GM03348 (cell line): ENCODE data around the gene NELFCD.

Source experiments
- DNase-seq: peaks from one replicate; pipeline ENCODE4 v3.0.0; 2012; ENCODE audit warnings: low spot score

The NELFCD gene

GRCh38 chr20:58994390-58995159 is 13.5 kb downstream of the NELFCD start:
- no peak for DNase-seq

- no peak for DNase-seq
These were observed 14.6 kb downstream of the NELFCD start for GRCh38 chr20:58995461-58996225.

DNA sequence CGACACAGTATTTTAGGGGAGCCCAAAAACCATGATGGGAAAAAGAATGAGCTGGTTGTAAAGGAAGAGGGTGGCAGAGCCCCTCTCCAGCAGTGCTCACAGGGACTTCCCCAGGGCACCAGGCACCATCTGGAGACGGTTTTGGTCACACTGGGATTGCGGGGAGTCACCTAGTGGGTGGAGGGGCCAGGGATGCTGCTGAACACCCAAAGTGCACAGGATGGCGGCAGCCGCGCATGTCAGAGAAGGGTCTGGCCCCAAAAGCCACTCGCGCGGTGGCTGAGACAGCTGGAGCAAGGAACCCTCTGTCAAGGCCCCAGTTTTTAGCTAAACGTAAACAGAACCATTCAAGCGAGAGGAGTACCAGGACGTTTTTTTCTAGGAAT is 15.2 kb downstream of the NELFCD start:
- no peak for DNase-seq

DNA sequence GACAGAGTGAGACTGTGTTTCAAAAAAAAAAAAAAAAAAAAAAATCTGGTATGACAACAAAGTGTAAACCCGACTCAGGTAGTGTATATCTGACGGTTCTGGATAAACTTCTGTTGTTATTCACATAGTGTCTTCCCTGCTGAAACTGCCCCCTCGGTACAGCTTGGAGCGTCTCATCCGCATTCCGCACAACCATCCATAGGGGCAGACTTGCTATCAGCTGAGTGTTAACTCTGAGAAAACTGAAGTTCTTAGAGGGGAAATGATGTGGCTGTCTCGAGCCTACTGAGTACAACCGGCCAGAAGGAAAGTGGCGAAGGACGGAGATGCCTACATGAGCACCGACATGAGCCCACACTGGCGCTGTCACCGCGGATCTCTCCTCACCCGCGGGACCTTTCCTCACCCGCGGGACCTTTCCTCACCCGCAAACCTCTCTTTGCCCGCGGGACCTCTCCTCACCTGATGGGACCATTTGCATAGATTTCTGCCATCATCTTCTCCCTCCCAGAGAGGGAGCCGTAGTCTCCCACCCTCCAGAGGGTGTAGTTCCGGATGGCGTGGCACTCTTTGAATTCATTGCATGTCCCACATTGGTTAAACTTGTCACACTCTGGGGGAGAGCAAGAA is 16.2 kb downstream of the NELFCD start:
- no peak for DNase-seq

DNA sequence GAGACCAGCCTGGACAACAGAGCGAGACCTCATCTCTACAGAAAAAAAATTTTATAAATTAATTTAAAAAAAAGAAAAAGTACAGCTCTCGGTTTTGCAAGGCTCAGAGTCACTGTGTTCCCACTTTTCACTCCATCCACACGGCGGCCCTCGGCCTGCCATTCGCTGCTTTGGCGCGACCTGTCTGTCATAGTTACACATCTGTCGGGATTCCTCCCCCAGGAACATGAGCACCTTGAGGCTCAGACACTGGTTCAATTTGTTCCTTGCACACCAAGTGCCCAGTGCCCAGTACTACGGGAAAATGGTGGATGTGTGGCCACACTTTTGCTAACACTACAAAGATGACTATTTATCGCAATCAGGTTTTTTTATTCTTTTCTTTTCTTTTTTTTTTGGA is 17.6 kb downstream of the NELFCD start:
- no peak for DNase-seq

GRCh38 chr20:59000326-59000725 is 19.3 kb downstream of the NELFCD start:
- DNase-seq = no peak

GRCh38 chr20:59001068-59001448 is 20.0 kb downstream of the NELFCD start:
- no peak for DNase-seq

- DNase-seq = no peak
These were observed 20.6 kb downstream of the NELFCD start for GRCh38 chr20:59001449-59002171.

DNA sequence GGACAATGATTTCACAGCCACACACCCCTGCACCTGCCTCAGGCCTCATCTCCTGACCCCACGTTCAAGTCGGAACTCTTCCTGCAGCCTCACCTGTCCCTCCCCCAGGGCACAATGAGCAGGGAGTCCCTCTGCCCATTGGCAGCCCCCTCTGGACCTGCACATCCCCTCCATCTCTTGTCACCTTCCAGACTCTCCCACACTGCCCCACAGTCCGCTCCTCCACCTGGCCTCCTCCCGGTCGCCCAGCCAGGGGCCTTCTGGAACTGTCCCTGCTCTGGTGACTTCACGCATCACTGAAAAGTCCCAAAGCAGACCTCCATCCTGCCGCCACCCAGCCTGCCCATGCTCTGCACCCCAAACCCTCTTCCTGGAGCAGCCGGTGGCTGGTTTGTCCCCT is 21.3 kb downstream of the NELFCD start:
- DNase-seq = no peak

GRCh38 chr20:59002874-59003399 is 21.9 kb downstream of the NELFCD start:
- no peak for DNase-seq

- DNase-seq = no peak
These were observed 22.9 kb downstream of the NELFCD start for GRCh38 chr20:59003836-59004492.

- DNase-seq = no peak
These were observed 23.4 kb downstream of the NELFCD start for GRCh38 chr20:59004493-59004762.

DNA sequence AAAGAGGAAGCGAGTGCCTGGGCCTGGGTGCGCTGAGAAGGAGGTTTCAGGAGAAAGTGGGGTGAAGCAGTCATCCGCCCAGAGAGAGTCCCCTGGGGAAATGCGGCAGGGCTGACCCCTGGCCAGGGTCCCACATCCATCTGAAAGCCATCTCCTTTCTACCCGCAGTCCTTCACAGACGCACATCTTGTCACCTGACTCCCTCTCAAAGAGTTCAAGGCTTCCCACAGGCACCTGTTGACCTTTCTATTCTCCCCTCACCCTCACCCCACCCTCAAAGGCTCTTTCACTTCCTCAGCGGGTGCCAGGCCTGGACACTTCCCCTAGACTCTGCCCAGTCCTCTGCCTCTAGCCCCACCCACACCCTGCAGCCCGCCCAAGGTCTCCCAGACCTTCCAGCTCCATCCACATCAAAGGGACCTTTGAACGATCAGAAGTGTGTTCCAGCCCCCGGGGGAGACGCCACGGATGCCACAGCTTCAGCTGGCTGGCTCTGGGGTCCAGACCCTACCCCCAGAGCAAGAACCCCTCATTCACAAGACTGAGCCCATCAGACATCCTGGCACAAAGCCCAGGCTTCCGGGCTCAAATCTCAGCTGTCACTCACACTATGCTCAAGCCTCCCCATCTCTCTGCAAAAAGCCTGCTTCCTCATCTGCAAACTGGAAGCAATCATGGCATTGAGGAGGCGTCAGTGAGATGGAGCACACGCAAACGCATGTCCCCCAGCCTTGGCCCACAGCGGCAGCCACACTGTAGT is 23.9 kb downstream of the NELFCD start:
- no peak for DNase-seq

GRCh38 chr20:59005523-59006166 is 24.6 kb downstream of the NELFCD start:
- DNase-seq = no peak

GRCh38 chr20:59006167-59006863 is 25.3 kb downstream of the NELFCD start:
- DNase-seq = peak; percentile 62

DNA sequence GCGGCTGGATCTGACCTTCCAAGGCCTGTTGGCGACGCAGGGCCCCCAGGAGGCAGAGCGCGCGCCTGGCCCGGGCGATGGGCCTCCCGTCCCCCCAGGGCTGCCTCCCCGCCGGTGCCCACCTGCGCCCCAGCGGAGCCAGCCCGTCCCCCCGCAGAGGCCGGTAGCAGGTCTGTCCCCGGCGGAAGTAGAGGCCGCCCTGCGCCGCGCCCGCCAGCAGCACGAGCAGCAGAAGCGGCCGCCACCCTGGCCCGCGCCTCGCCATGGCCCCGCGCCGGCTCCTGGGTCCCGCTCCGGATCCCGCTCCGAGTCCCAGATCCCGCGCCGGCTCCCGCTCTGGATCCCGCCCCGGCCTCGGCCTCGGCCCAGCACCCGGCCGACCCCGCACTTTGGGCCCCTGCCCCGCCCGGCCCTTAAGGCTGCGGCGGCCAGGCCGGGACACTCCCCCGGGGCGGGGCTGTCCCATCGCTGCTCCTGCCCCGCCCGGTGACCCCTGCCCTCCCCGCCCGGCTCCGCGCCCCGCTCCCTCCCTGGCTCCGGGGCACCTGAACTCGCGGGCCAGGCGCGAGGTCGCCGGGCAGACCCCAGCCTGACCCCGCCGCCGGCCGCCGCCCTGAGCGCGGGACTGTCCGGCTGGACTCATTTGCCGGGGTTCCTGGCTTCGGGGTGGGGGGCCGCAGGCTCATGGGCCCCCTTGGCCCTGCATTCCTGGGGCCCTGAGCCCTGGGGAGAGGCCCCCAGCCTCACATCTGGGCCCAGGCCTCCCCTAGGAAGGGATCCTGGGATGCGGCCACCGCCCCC is 26.0 kb downstream of the NELFCD start, which contains the start of gene CTSZ:
CTSZ (minus strand) TSS at position 391 of the 801 bp plus-strand sequence; CDS start at position 265, 126 bp downstream.
- DNase-seq = peak; percentile 94

DNA sequence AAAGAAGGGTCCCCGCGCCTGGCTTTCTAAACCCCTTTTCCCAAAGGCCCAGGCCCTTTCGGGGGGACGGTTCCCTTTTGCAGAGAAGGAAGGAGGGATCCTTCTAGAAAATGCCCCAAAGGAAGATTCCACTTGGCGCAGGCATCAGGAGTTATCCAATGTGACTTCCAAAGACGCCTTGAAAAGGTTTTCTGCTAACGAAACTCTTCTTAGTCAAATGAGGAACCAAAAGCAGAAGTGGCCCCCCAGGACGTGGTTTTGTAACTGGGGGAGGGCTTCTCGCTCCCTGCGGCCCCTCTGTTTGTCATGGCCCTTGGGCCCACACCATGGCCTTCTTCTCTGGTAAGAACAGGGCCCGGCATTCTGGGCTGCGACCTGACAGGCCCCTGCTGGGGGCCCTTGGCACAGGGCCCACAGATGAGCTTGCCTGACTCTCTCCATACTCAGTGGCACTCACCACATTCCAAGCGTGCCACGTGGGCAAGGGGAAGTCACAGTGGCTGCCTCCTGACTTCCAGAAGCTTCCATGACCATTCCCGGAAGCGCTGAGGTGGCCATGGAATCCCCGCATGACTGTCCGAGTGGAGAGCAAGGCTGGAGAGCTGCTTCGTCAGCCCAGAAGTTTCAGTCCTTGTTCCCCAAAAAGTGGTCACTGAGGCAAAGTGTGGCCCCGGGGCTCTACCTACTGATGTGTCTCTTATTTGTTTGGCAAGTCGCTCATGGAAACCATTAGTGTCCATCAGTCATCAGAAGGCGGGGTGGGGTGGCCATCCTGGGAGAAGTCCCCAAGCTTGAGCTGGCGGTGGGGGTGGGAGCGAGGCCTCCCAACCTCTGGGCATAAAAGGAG is 26.8 kb downstream of the NELFCD start:
- DNase-seq = no peak

GRCh38 chr20:59008715-59009336 is 27.8 kb downstream of the NELFCD start:
- DNase-seq = no peak
